ENCODE measurements around the gene FOXS1.
A peak's percentile ranks its signal among the peaks of the same experiment; 100 is the strongest.

The FOXS1 gene

GRCh38 chr20:31861385-31862156 lies 16.2 kb upstream of the FOXS1 start:
- DNase-seq (ENCODE audit: low read depth): no peak
- H3K4me3 ChIP-seq (ENCODE audit: low read depth, low read length): peak overlapping the region; percentile 56
- no peak for TF ChIP-seq CTCF (IDR thresholded peaks at IDR 0.05; ENCODE audit: low read depth, low read length, missing control alignments)

GRCh38 chr20:31861135-31861384 lies 15.7 kb upstream of the FOXS1 start:
- peak overlapping the region; percentile 56 for H3K4me3 ChIP-seq (ENCODE audit: low read depth, low read length)
- no peak for DNase-seq (ENCODE audit: low read depth)
- TF ChIP-seq CTCF (IDR thresholded peaks at IDR 0.05; ENCODE audit: low read depth, low read length, missing control alignments): no peak

- no peak for DNase-seq (ENCODE audit: low read depth)
- TF ChIP-seq CTCF (IDR thresholded peaks at IDR 0.05; ENCODE audit: low read depth, low read length, missing control alignments): no peak
- no peak overlapping the region for H3K4me3 ChIP-seq (ENCODE audit: low read depth, low read length)
Observed at GRCh38 chr20:31860390-31861134, 15.2 kb upstream of the FOXS1 start.

GRCh38 chr20:31859998-31860380 lies 14.6 kb upstream of the FOXS1 start:
- no peak overlapping the region for H3K4me3 ChIP-seq (ENCODE audit: low read depth, low read length)
- DNase-seq (ENCODE audit: low read depth): no peak
- no peak for TF ChIP-seq CTCF (IDR thresholded peaks at IDR 0.05; ENCODE audit: low read depth, low read length, missing control alignments)

- no peak overlapping the region for H3K4me3 ChIP-seq (ENCODE audit: low read depth, low read length)
- TF ChIP-seq CTCF (IDR thresholded peaks at IDR 0.05; ENCODE audit: low read depth, low read length, missing control alignments): no peak
- no peak for DNase-seq (ENCODE audit: low read depth)
Observed at GRCh38 chr20:31859266-31859997, 14.0 kb upstream of the FOXS1 start.

- DNase-seq (ENCODE audit: low read depth): no peak
- no peak for TF ChIP-seq CTCF (IDR thresholded peaks at IDR 0.05; ENCODE audit: low read depth, low read length, missing control alignments)
- H3K4me3 ChIP-seq (ENCODE audit: low read depth, low read length): no peak overlapping the region
Observed at GRCh38 chr20:31858760-31859083, 13.3 kb upstream of the FOXS1 start.

Data from GM12864 (cell line).